ENCODE data around the gene OLFM1. TPM values are rescaled to one million over a fixed set of nuclear protein-coding genes. Genes with fewer than 3 reads are reported as not detected.

The OLFM1 gene
- total RNA-seq, 1 experiment from 2014 or later: 35.0 TPM

DNA sequence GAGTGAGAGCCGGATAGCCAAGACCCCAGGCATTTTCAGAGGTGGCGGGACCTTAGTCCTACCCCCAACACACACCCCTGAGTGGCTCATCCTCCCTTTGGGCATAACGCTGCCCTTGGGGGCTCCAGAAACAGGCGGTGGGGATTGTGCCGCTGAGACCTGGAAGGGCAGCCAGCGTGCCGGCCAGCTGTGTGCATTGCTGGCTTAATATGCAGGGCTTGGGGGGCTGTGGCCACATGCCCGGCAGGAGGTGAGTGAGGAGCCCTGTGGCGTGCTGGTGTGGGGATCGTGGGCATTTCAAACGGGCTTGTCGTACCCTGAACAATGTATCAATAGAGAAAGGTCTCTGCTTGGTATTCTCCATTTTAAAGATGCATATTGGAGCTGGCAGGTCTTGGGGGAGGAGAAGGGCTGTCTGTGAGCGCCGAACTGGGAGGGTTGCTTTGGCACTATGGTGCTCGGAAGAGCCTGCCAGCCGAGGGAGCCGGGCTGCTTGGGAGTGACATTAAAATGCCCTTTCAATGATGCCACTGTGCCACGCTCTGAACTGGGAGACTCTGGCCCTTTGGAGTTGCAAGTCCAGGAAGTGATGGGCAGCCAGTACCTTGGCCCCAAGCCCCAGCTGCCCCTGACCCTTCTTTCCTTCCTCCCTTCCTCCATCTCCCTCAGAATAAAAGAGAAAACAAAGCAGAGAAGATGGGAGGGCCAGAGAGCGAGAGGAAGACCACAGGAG lies 11.2 kb upstream of the OLFM1 start:
- H3K4me1 ChIP-seq (replicated peaks): no peaks in the 10 kb centered on the region; the same call in 1 of the 2 replicates
- peaks cover 16% of the 10 kb centered on the region for H3K27me3 ChIP-seq (replicated peaks)
- H3K27ac ChIP-seq: no peak overlapping the region
- H3K4me3 ChIP-seq: no peak overlapping the region
- H3K36me3 ChIP-seq: no peaks in the 10 kb centered on the region
- H3K9me3 ChIP-seq (replicated peaks): no peaks in the 10 kb centered on the region
- peak in 1 of 2 experiments; percentile 27 for DNase-seq (ENCODE audit: low read depth in 1 of 2, low spot score in 2 of 2)

DNA sequence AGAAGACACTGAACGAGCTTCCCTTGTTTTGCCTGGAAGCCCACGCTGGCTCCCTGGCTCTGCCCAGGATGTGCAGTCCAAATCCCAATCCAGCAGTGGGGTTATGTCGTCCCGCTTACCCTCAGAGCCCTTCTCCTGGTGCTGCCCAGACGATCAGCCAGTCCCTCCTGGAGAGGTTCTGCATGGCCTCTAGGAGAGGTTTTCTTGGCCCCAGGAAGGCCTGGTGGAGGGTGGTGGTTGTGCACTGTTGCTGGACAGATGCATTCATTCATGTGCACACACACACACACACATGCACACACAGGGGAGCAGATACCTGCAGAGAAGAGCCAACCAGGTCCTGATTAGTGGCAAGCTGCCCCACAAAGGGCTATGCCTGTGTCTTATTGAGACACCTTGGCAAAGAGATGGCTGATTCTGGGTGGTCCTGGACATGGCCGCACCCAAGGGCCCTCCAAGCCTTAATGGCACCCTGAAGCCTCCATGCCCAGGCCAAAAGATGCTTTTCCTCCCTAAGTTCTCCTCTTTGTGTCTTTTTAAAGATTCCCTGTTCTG lies 10.5 kb upstream of the OLFM1 start:
- no peak overlapping the region for H3K4me3 ChIP-seq
- H3K27me3 ChIP-seq (replicated peaks): peaks cover 15% of the 10 kb centered on the region
- no peak overlapping the region for H3K27ac ChIP-seq
- peak in 1 of 2 experiments; percentile 32 for DNase-seq (ENCODE audit: low read depth in 1 of 2, low spot score in 2 of 2)
- no peaks in the 10 kb centered on the region for H3K9me3 ChIP-seq (replicated peaks)
- H3K4me1 ChIP-seq (replicated peaks): no peaks in the 10 kb centered on the region; the same call in 1 of the 2 replicates
- H3K36me3 ChIP-seq: no peaks in the 10 kb centered on the region

DNA sequence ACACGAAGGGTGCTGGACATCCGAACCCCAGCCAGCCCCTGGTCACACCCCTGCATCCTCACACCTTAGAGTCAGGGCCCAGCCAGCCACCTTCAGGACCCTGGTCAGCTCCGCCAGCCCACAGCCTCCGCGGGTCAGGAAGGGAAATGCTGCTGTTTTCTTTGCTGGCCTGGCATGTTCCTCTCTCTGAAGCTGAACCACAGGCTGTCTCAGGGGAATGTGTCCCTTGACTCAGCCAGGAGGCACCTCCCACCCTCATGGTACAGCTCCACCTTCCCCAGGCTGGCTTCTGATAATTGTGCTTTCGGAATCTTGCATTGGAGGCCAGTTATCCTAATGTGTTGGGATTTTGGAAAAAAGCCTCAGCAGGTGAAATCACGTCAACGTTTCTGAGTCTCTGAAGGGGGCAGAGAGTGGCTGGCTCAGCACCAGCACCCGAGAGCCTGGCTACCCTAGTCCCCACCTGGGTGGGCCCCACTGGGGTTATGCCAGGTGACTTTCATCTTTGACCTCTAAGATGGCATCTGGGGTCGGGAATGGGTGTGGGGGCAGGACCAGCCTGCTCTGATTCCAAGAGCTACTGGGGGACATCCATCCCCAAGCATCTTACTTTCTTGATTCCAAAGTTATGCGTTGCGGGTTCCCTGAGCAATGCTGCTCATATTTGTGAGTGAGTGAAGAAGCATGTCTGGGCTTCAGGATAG lies 9.8 kb upstream of the OLFM1 start:
- Histone ChIP-seq H3K4me3 (no peak overlapping the region), H3K9me3 (replicated peaks) (no peaks in the 10 kb centered on the region), H3K27me3 (replicated peaks) (peaks cover 15% of the 10 kb centered on the region), H3K4me1 (replicated peaks) (no peaks in the 10 kb centered on the region; the same call in 1 of the 2 replicates), H3K36me3 (no peaks in the 10 kb centered on the region), H3K27ac (no peak overlapping the region)
- DNase-seq (ENCODE audit: low read depth in 1 of 2, low spot score in 2 of 2): peak in 1 of 2 experiments; percentile 47

DNA sequence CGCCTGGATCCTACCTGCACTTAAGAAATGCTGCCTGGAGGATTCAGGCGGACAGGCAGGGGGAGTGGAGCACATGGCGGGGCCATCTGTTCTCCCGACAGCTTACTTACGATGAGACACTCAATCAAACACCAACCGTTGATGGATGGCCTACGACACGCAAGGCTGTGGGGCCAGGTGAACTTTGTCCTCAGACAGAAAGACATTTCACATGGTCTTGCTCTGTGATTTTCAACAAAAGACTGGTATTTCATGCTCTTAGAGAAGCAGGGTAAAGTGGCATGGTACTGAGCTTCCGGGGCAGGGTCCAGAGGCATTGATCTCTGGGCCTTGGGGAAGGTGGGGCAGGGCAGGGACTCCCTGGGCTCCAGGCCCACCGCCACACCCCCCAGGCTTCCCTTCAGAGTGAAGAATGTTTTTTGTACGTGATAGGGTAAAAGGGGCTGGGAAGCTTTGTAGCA lies 9.1 kb upstream of the OLFM1 start:
- no peaks in the 10 kb centered on the region; the same call in 1 of the 2 replicates for H3K4me1 ChIP-seq (replicated peaks)
- H3K27ac ChIP-seq: no peak overlapping the region
- peaks cover 15% of the 10 kb centered on the region for H3K27me3 ChIP-seq (replicated peaks)

DNA sequence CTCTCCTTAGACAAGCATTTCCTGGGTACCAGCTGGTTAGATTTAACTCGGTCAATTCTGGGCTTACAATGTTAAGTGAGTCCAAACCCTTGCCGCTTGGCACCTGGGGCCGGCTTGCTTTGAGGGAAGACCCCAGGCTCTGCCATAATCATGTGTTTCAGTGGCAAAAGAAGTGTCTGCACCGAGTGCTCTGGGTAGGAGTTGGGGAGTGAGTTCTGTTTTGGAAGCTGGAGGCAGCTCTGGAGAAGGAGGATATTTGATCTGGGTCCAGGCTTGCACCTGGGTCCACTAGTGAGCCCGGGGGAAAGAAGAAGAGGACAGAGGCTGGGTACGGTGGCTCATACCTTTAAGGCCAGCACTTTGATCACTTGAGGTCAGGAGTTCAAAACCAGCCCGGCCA lies 8.4 kb upstream of the OLFM1 start:
- Histone ChIP-seq H3K4me1 (replicated peaks) (no peaks in the 10 kb centered on the region; the same call in 1 of the 2 replicates), H3K36me3 (no peaks in the 10 kb centered on the region), H3K27ac (no peak overlapping the region), H3K27me3 (replicated peaks) (peaks cover 15% of the 10 kb centered on the region), H3K4me3 (no peak overlapping the region), H3K9me3 (replicated peaks) (no peaks in the 10 kb centered on the region)
- peak in 1 of 2 experiments; percentile 22 for DNase-seq (ENCODE audit: low read depth in 1 of 2, low spot score in 2 of 2)

More for the DNA sequence above, 9.1 kb upstream of the OLFM1 start:
- Histone ChIP-seq H3K4me3 (no peak overlapping the region), H3K36me3 (no peaks in the 10 kb centered on the region), H3K9me3 (replicated peaks) (no peaks in the 10 kb centered on the region)
- DNase-seq (ENCODE audit: low read depth in 1 of 2, low spot score in 2 of 2): peak in 1 of 2 experiments; percentile 8

DNA sequence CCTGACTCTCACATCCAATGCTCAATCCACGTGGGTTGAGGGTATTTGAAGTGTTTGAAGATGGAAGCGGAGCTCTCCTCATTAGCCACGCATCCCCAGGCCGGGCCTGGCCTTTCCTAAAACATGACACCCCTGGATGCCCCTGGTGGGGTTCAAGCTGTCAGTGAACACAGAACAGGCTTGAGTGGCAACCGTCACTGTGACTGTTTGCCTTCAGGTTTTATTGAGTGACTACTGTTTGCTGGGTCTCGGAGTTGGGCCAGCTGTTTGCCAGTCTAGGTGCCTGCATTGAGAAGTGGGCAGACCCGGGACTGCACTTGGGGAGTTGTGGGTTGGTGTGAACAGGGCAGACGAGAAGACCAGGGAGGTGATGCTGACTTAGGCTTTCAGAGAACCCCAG lies 7.8 kb upstream of the OLFM1 start:
- Histone ChIP-seq H3K4me1 (replicated peaks) (no peaks in the 10 kb centered on the region; the same call in 1 of the 2 replicates), H3K27me3 (replicated peaks) (peaks cover 15% of the 10 kb centered on the region), H3K36me3 (no peaks in the 10 kb centered on the region), H3K27ac (no peak overlapping the region), H3K9me3 (replicated peaks) (no peaks in the 10 kb centered on the region), H3K4me3 (no peak overlapping the region)
- DNase-seq (ENCODE audit: low read depth in 1 of 2, low spot score in 2 of 2): no peak

DNA sequence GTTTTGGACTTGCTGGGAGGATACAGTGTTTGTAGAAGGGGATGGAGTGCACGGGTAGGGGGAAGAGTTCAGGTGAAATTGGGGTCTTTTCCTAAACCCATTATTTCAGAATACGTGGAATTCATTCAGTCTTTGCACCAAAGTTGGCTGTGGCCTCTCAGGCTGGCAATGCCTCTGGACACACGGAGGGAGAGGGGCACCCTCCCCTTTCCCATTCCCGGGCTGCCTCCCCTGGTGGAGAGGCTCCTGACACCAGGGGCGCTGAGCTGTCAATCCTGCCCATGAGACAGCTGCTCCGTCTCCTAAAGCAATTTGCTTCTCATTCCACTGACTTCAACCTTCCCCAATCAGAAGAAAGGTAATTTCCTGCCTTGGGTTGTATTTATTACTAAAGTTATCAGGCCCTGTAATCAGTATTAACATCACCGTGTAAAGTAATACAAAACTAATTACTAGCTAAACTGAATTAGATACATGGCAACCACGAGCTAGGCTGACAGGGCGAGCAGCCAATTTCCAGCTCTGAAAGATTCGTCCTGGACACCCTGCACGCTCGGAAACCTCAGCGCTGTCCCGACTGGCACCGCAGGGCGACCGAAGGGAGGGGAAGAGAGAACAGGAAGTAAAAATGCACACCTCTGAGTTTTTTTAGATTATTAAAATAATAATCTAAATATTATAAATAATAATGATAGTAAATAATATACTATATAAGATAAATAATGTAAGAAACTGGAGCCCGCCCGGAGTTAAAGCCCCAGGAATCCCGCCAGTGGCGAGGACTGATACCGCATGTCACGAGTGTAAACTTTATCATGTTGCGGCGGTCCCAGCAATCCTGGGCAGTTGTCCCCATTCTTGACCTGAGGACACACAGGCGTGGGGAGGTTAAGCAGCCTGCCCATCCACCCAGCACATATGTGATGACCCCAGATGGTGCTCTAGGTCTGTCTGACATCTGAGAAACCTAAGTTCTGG lies 6.9 kb upstream of the OLFM1 start:
- no peak overlapping the region for H3K27ac ChIP-seq
- H3K4me1 ChIP-seq (replicated peaks): no peaks in the 10 kb centered on the region; the same call in 1 of the 2 replicates
- H3K4me3 ChIP-seq: no peak overlapping the region
- no peak for DNase-seq (ENCODE audit: low read depth in 1 of 2, low spot score in 2 of 2)
- H3K9me3 ChIP-seq (replicated peaks): no peaks in the 10 kb centered on the region
- H3K36me3 ChIP-seq: no peaks in the 10 kb centered on the region
- peaks cover 6% of the 10 kb centered on the region for H3K27me3 ChIP-seq (replicated peaks)

DNA sequence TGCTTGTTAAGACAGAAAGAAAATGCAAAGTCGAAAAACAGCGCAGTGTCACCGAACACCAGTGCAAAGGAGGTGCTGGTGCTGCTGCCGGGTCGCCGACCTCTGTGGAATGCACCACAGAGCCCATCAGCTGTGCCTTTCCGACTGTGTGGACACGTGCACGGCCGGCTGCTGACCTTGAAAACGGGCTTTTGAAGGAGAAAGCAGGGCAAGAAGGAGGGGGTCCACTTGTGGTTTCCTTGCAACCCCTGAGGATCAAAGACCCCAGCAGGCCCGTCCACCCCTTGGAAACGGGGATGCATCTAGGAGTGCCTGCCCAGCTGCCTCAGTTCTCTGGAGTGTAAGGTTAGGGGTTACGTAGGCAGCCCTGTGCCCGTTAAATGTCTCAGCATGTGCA lies 6.2 kb upstream of the OLFM1 start:
- no peaks in the 10 kb centered on the region for H3K9me3 ChIP-seq (replicated peaks)
- peaks cover 6% of the 10 kb centered on the region for H3K27me3 ChIP-seq (replicated peaks)
- no peak overlapping the region for H3K4me3 ChIP-seq
- H3K36me3 ChIP-seq: no peaks in the 10 kb centered on the region
- H3K27ac ChIP-seq: no peak overlapping the region
- no peak for DNase-seq (ENCODE audit: low read depth in 1 of 2, low spot score in 2 of 2)
- H3K4me1 ChIP-seq (replicated peaks): 0 out of 2 replicates have a peak, but pooled peaks cover 2% of the 10 kb centered on the region

DNA sequence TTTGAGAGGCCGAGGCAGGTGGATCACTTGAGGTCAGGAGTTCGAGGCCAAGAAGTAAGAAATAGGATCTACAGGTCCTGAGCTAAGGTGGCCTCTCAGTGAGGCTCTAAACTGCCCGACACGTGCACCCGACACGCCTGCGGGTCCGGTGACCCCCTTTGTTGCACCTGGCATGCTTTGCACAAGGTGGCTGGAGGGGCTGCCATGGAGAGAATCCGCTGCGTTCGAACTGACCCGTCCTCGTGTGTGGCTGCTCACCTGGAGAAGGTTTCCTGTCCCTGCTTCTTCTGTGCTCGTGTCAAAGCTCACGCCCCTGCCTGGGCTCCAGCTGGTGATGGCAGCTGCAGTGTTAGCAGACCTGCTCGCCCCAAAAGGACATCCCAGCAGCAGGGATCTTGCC lies 5.7 kb upstream of the OLFM1 start:
- Histone ChIP-seq H3K4me3 (no peak overlapping the region), H3K27me3 (replicated peaks) (peaks cover 9% of the 10 kb centered on the region; the same call in 1 of the 2 replicates)
- DNase-seq (ENCODE audit: low read depth in 1 of 2, low spot score in 2 of 2): no peak

DNA sequence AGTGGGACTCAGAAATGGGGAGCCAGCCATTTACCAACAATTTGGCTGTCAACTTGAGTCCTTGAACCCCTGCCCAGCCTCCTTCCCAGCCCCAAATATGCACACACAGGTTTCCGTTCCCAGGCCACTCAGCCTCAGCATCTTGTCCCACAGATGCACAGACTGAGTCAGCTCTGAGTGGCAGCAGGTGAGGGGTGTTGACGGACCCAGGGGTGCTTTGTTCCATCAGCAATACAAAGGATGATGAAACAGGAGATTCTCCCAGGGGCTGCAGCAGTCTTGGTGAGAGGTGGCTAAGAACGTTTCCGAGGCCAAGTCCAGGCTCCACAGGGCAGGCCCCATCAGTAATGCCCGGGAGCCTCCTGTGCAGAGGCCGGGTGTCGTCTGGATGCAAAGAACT lies 4.9 kb upstream of the OLFM1 start:
- Histone ChIP-seq H3K27ac (no peak overlapping the region), H3K36me3 (no peaks in the 10 kb centered on the region), H3K4me1 (replicated peaks) (peaks cover 9% of the 10 kb centered on the region), H3K4me3 (no peak overlapping the region), H3K27me3 (replicated peaks) (peaks cover 15% of the 10 kb centered on the region), H3K9me3 (replicated peaks) (no peaks in the 10 kb centered on the region)
- no peak for DNase-seq (ENCODE audit: low read depth in 1 of 2, low spot score in 2 of 2)

More for the DNA sequence above, 5.7 kb upstream of the OLFM1 start:
- H3K36me3 ChIP-seq: no peaks in the 10 kb centered on the region
- 0 out of 2 replicates have a peak, but pooled peaks cover 3% of the 10 kb centered on the region for H3K4me1 ChIP-seq (replicated peaks)
- no peak overlapping the region for H3K27ac ChIP-seq
- H3K9me3 ChIP-seq (replicated peaks): no peaks in the 10 kb centered on the region

DNA sequence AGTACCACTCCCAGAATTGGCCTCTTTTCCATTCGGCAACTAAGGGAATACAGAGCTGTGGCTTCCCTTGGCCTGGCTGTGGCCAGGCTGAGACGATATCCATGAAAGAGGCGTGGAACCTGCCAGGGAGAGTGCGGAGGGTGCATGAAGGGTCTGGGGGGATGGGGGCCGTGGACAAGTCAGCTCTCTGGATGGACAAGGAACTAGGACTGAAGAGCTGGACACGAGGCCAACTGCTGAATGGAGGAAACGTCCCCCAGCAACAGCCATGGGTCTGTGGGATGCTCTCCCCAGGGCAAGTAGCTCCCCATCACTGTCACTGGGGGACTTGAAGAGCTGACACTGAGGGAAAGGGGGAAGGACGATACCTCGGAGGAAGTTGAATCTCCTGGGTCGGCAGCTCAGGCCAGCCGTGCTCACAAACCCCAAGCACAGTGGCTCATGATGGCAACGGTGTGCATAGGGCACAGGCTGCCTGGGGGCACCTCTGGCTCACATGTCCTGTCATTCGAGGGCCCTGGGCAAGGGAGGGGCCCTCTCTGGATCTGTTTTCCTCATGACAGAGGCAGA lies 4.1 kb upstream of the OLFM1 start:
- no peaks in the 10 kb centered on the region for H3K9me3 ChIP-seq (replicated peaks)
- no peak overlapping the region for H3K4me3 ChIP-seq
- H3K27me3 ChIP-seq (replicated peaks): peaks cover 20% of the 10 kb centered on the region
- H3K4me1 ChIP-seq (replicated peaks): peaks cover 12% of the 10 kb centered on the region
- no peaks in the 10 kb centered on the region for H3K36me3 ChIP-seq
- DNase-seq (ENCODE audit: low read depth in 1 of 2, low spot score in 2 of 2): no peak
- no peak overlapping the region for H3K27ac ChIP-seq

DNA sequence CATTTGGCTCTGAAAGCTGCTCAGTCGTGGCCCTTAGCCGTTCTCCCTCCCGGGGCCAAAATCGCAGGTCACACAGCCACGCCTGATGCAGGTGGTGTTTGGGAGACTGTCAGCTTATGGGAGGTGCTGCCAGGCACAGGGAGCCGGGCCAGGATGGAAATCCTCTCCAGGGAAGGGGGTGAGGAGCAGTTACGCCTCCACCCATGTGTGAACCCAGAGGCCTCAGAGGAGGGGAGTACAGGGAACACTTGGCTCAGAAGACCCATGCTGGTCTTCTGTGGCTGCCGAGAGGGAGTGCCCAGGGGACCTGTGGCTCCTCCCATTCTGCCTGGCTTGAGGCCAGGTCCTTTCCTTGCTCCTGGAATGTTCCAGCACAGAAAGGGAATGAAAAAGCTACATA lies 3.6 kb upstream of the OLFM1 start:
- peaks cover 25% of the 10 kb centered on the region for H3K27me3 ChIP-seq (replicated peaks)
- no peaks in the 10 kb centered on the region for H3K9me3 ChIP-seq (replicated peaks)
- H3K4me3 ChIP-seq: no peak overlapping the region
- no peak overlapping the region for H3K27ac ChIP-seq
- peaks cover 15% of the 10 kb centered on the region for H3K4me1 ChIP-seq (replicated peaks)
- H3K36me3 ChIP-seq: no peaks in the 10 kb centered on the region
- no peak for DNase-seq (ENCODE audit: low read depth in 1 of 2, low spot score in 2 of 2)

DNA sequence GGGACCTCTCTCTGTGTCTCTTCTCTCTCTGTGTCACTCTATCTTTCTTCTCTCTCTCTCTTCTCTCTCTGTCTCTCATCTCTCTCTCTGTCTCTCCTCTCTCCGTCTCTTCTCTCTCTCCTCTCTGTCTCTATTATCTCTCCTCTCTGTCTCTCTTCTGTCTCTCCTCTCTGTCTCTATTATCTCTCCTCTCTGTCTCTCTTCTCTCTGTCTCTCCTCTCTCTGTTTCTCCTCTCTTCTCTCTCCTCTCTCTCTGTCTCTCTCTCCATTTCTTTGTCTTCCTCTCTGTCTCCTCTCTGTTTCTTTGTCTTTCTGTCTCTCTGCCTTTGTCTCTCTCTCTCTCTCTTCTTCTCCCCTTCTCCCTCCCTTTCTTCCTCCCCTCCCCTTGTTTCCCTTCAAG lies 3.2 kb upstream of the OLFM1 start:
- DNase-seq (ENCODE audit: low read depth in 1 of 2, low spot score in 2 of 2): no peak
- H3K4me1 ChIP-seq (replicated peaks): peaks cover 15% of the 10 kb centered on the region
- H3K36me3 ChIP-seq: no peaks in the 10 kb centered on the region
- peaks cover 30% of the 10 kb centered on the region for H3K27me3 ChIP-seq (replicated peaks)
- H3K27ac ChIP-seq: no peak overlapping the region
- no peaks in the 10 kb centered on the region for H3K9me3 ChIP-seq (replicated peaks)
- H3K4me3 ChIP-seq: no peak overlapping the region
